GM12874 (cell line): ENCODE results near the gene TUSC2.

ENCODE experiments used
- TF ChIP-seq, protein P1 (sequence below): IDR thresholded peaks from 2 replicates; pipeline ENCODE4 v1.5.1; 2011; ENCODE audit warnings: low read depth, mild to moderate bottlenecking, control low read depth, low read length, moderate library complexity; ENCODE audit not compliant: insufficient read depth

TUSC2 gene

DNA sequence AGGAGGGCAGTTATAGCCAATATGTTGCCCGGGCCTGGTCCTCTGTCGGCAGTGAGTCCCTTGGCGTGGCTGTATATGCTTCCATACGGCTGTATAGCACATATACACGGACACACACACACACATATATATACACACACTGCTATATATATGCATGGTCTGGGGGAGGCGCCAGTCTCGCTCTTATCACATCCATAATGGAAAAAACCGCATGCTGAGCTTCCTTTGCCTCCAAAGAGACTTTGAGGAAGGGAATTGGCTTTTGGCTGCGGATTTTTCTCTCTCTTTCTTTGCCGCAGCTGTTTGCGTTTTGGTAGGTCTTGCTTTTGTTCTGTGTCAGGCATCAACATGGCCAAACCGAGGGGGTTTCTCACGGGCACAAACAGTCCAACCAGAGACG is 42.6 kb upstream of the TUSC2 start:
- TF ChIP-seq, protein P1, sequence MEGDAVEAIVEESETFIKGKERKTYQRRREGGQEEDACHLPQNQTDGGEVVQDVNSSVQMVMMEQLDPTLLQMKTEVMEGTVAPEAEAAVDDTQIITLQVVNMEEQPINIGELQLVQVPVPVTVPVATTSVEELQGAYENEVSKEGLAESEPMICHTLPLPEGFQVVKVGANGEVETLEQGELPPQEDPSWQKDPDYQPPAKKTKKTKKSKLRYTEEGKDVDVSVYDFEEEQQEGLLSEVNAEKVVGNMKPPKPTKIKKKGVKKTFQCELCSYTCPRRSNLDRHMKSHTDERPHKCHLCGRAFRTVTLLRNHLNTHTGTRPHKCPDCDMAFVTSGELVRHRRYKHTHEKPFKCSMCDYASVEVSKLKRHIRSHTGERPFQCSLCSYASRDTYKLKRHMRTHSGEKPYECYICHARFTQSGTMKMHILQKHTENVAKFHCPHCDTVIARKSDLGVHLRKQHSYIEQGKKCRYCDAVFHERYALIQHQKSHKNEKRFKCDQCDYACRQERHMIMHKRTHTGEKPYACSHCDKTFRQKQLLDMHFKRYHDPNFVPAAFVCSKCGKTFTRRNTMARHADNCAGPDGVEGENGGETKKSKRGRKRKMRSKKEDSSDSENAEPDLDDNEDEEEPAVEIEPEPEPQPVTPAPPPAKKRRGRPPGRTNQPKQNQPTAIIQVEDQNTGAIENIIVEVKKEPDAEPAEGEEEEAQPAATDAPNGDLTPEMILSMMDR, result no peak

DNA sequence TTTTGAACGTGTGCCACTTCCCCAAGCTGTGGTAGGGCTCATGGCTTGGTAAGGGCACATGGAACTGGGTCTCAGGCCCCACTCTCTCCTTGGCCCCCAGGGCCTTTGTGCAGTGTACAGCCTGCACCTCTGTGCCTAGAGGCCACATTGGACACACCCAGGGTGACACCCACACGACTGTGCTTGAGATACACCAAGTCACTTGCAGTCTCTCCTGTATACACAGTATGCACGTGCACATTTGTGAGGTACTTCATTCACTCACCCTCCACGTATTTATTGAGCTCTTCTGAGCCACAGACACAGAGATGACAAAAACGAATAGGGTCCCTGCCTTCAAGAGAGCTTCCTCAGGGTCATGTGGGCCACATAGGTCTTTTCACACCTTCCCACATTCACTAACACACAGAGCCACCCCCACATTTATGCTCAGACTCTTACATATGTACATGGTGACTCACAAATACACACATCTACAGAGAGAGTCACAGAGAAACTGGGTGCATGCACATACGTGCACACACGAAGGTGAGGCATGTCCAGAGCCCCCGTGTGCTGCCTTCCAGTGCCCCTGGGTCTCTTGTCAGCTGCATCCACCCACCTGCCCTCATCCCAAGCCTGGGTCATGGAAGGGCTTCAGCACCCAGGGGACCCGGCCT is 41.1 kb upstream of the TUSC2 start:
- TF ChIP-seq, protein P1, result no peak

DNA sequence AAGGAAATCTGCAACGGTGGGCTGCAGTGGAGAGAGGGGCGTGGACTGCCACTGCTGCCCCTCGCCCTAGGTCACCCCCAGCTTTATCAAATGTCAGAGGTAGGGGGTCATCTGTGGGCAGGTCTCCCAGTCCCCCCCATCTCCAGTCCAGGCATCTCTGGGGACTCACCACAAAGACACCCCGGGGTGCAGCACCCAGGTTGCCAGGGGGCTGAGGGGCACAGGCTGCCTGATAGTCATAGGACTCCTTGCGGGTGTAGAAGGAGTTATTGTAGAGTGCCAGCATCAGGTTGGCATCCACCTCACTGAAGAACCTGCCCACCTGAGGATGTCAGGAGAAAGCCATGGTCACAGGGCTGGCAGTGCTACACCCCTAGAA is 37.8 kb upstream of the TUSC2 start:
- TF ChIP-seq, protein P1, result no peak

DNA sequence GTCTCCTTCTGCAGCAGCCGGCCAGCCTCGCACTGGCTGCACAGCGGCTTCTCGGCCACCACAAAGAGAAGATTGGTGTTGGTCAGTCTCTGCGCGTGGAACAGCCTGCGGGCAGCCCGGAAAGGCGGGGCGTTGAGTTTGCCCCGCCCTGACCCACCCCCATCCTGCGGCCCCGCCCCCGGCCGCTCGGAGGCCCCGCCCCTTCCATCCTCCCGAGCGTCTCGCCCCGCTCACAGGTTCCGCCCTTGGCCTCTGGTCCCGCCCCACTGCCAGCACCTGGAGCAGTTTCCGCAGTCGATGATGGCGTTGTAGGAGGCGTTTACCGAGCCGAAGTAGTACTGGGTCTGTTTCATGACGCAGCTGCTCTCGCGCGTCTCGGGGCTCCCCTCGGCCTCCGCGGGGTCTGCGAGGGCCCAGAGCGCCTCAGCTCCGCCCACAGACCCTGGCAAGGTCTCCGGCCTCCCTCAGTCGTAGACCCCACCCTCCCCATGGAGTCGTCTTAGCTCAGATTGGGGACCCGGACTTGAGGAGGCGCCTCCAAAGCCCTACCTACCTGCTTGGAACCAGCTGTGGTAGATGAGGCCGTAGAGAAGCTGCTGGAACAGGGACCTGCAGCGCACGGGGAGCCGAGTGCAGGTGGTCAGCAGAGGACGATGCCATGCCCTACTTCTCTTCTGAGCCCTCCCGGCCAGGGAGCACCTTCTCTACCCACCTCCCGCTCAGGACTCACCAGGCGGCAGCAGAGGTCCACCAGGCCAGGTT is 37.2 kb upstream of the TUSC2 start:
- TF ChIP-seq, protein P1, result no peak

DNA sequence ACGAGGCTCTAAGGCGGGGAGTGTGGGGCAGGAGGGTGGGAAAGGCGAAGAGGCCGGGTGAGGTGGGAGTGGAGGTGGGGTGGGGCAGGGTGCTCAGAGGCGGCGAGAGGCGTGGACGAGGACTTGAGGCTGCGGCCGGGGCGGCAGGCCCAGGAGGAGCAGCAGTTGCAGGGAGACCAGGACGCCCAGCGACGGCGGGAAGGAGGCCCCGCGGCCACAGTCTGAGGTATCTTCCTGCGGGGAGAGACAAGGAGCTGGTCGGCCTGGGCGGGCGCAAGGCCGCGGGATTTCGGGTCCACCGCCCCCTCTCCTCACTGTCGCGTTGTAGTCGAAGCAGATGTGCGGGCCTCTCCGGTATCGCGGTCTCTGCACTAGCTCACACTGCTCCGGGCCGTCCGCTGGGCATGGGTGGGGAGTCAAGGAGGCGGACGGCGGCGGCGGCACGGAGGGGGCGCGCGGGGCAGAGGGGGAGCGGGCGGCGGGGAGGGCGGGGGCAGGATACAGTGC is 36.6 kb upstream of the TUSC2 start:
- TF ChIP-seq, protein P1, result no peak

DNA sequence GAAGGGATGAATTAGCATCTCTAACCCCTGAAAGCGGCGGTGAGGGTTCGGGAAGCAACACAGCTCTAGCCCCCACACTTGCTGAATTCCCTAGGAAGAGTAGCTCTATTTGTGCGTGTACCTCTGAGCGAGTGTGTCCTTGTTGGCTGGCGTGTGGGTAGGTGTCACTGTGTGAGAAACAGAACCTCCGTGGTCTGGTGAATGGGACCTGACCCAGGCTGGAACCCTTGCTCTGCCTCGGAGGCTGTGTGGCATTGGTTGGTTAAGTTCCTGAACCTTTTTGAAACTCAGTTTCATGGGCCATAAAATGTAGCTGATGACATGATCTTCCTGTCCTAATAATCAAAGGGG is 31.7 kb upstream of the TUSC2 start:
- TF ChIP-seq, protein P1, result no peak

DNA sequence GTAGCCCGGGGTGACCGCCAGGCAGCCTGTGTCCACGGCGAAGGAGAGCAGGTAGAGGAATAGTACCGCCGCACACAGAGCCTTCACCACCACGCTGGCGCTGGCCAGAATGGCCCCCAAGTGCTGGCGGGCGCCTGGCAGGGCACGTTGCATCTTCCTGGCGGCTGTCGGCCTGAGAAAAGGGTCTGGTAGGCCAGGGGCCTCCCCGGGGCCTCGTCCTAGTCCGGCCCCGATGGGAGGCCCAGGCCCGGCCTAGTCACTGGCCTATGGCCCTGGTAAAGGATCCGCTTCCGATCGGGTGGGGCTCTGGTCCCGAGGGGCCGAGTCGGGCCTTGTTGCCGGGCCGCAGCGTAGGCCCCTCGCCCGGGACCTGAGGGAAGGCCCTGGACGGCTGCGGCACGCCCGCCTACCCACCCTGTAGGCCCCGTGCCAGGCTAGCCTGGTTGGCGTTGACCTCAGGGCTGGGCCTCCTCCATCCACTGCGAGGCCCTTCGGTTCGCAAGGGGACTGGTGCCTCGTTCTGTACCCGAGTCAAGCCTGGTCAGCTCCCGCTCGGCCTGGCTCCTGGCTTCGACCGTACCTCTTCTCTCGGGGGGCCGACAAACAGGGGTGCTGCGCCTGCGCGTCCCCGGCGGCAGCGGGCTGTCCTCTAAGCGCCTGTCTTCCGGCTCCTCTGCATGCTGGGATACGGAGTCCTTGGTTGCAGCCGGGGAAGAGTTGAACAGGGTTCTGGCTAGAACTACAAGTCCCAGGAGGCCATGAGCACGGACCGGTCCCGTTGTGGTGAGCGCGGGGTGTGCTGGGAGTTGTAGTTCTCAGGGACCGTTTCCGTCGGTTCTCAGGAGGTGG is 31.1 kb upstream of the TUSC2 start, which contains the start of gene TMEM115:
Gene TMEM115, minus strand, starts transcription at position 611 of the 849 bp plus-strand sequence. Its CDS starts 458 bp downstream, at position 153.
- TF ChIP-seq, protein P1, result no peak
